Muscle layer of colon (tissue), 2 donors: ENCODE data around the gene FKBP14.

Experiments
- H3K27ac ChIP-seq: one replicate; pipeline ENCODE4 v1.7.0; 2013; ENCODE audit warnings: low read depth, mild to moderate bottlenecking, low read length, moderate library complexity
- H3K27me3 ChIP-seq, 2 donors: one replicate each; pipeline ENCODE4 v1.7.0; 2013; ENCODE audit warnings: low read length in 2 of 2, mild to moderate bottlenecking in 2 of 2; ENCODE audit not compliant: insufficient read depth in 2 of 2, control insufficient read depth in 1 of 2
- H3K36me3 ChIP-seq: one replicate; pipeline ENCODE4 v1.7.0; 2013; ENCODE audit warnings: mild to moderate bottlenecking, low read length; ENCODE audit not compliant: insufficient read depth
- H3K4me1 ChIP-seq: one replicate; pipeline ENCODE4 v1.7.0; 2013; ENCODE audit warnings: mild to moderate bottlenecking, low read length; ENCODE audit not compliant: insufficient read depth
- H3K4me3 ChIP-seq, 2 donors: one replicate each; pipeline ENCODE4 v1.7.0; 2013; ENCODE audit warnings: low read length in 2 of 2, low read depth in 1 of 2, mild to moderate bottlenecking in 1 of 2, moderate library complexity in 1 of 2
- H3K9ac ChIP-seq: one replicate; pipeline ENCODE4 v1.7.0; 2013; ENCODE audit warnings: low read length
- H3K9me3 ChIP-seq: one replicate; pipeline ENCODE4 v1.7.0; 2013; ENCODE audit warnings: mild to moderate bottlenecking, low read length
- donor health status: abdominal sarcoma.
- donor health status: Adenocarcinoma of cecum.

The FKBP14 gene

GRCh38 chr7:29988424-29989256, 37.9 kb downstream of the FKBP14 start:
- peak overlapping the region; percentile 18 for H3K9ac ChIP-seq
- no peaks in the 10 kb centered on the region for H3K27me3 ChIP-seq
- H3K4me3 ChIP-seq, result peak overlapping the region; percentile 73 to 95
- H3K4me1 ChIP-seq, result peaks cover 19% of the 10 kb centered on the region
- H3K36me3 ChIP-seq, result no peaks in the 10 kb centered on the region
- peak overlapping the region; percentile 93 for H3K27ac ChIP-seq
- no peaks in the 10 kb centered on the region for H3K9me3 ChIP-seq

- Histone ChIP-seq H3K4me3 (peak overlapping the region in 1 of 2 donors; percentile 73), H3K27me3 (no peaks in the 10 kb centered on the region), H3K36me3 (no peaks in the 10 kb centered on the region), H3K9me3 (no peaks in the 10 kb centered on the region), H3K27ac (peak overlapping the region; percentile 93), H3K9ac (peak overlapping the region; percentile 18), H3K4me1 (peaks cover 19% of the 10 kb centered on the region)
These were observed 38.6 kb downstream of the FKBP14 start for GRCh38 chr7:29987811-29988317.

GRCh38 chr7:29987083-29987482, 39.4 kb downstream of the FKBP14 start:
- H3K4me1 ChIP-seq, result peaks cover 19% of the 10 kb centered on the region
- no peak overlapping the region for H3K27ac ChIP-seq
- H3K4me3 ChIP-seq, result peak overlapping the region in 1 of 2 donors; percentile 73
- H3K36me3 ChIP-seq, result no peaks in the 10 kb centered on the region
- H3K9ac ChIP-seq, result no peak overlapping the region
- H3K27me3 ChIP-seq, result no peaks in the 10 kb centered on the region
- H3K9me3 ChIP-seq, result no peaks in the 10 kb centered on the region

- Histone ChIP-seq H3K4me3 (no peak overlapping the region), H3K27ac (no peak overlapping the region), H3K9ac (no peak overlapping the region), H3K36me3 (no peaks in the 10 kb centered on the region), H3K4me1 (peaks cover 23% of the 10 kb centered on the region), H3K27me3 (no peaks in the 10 kb centered on the region), H3K9me3 (no peaks in the 10 kb centered on the region)
These were observed 46.4 kb downstream of the FKBP14 start for GRCh38 chr7:29980151-29980550.

- no peak overlapping the region for H3K27ac ChIP-seq
- peaks cover 23% of the 10 kb centered on the region for H3K4me1 ChIP-seq
These were observed 48.4 kb downstream of the FKBP14 start for GRCh38 chr7:29977886-29978651.

GRCh38 chr7:29976673-29977415, 49.7 kb downstream of the FKBP14 start:
- Histone ChIP-seq H3K9ac (no peak overlapping the region), H3K27me3 (no peaks in the 10 kb centered on the region), H3K27ac (no peak overlapping the region), H3K4me1 (peaks cover 26% of the 10 kb centered on the region), H3K9me3 (no peaks in the 10 kb centered on the region), H3K36me3 (no peaks in the 10 kb centered on the region), H3K4me3 (peak overlapping the region; percentile 1 to 21)

More at GRCh38 chr7:29977886-29978651, 48.4 kb downstream of the FKBP14 start:
- no peaks in the 10 kb centered on the region for H3K9me3 ChIP-seq
- H3K36me3 ChIP-seq, result no peaks in the 10 kb centered on the region
- H3K27me3 ChIP-seq, result no peaks in the 10 kb centered on the region
- no peak overlapping the region for H3K9ac ChIP-seq
- H3K4me3 ChIP-seq, result no peak overlapping the region

- no peaks in the 10 kb centered on the region for H3K27me3 ChIP-seq
- H3K4me3 ChIP-seq, result peak overlapping the region in 1 of 2 donors; percentile 21
- no peaks in the 10 kb centered on the region for H3K9me3 ChIP-seq
- no peak overlapping the region for H3K27ac ChIP-seq
- peaks cover 30% of the 10 kb centered on the region for H3K4me1 ChIP-seq
- no peaks in the 10 kb centered on the region for H3K36me3 ChIP-seq
- no peak overlapping the region for H3K9ac ChIP-seq
These were observed 50.2 kb downstream of the FKBP14 start for GRCh38 chr7:29976266-29976665.

- Histone ChIP-seq H3K9me3 (no peaks in the 10 kb centered on the region), H3K36me3 (no peaks in the 10 kb centered on the region), H3K4me3 (no peak overlapping the region), H3K4me1 (peaks cover 35% of the 10 kb centered on the region), H3K27me3 (no peaks in the 10 kb centered on the region), H3K27ac (no peak overlapping the region), H3K9ac (no peak overlapping the region)
These were observed 50.9 kb downstream of the FKBP14 start for GRCh38 chr7:29975561-29975960.

- H3K36me3 ChIP-seq, result no peaks in the 10 kb centered on the region
- no peaks in the 10 kb centered on the region for H3K27me3 ChIP-seq
These were observed 52.2 kb downstream of the FKBP14 start for GRCh38 chr7:29974286-29974685.

GRCh38 chr7:29972315-29972669, 54.2 kb downstream of the FKBP14 start:
- Histone ChIP-seq H3K9me3 (no peaks in the 10 kb centered on the region), H3K4me1 (peaks cover 34% of the 10 kb centered on the region), H3K27me3 (no peaks in the 10 kb centered on the region), H3K27ac (no peak overlapping the region), H3K4me3 (no peak overlapping the region), H3K9ac (no peak overlapping the region), H3K36me3 (no peaks in the 10 kb centered on the region)

More at GRCh38 chr7:29974286-29974685, 52.2 kb downstream of the FKBP14 start:
- H3K9ac ChIP-seq, result no peak overlapping the region
- no peak overlapping the region for H3K4me3 ChIP-seq
- no peak overlapping the region for H3K27ac ChIP-seq
- H3K9me3 ChIP-seq, result no peaks in the 10 kb centered on the region
- H3K4me1 ChIP-seq, result peaks cover 36% of the 10 kb centered on the region
